ENCODE measurements around the gene MIF.
"Not testable (repeated sequence)": the region's sequence is repeated elsewhere in the genome, so short reads cannot be mapped to it uniquely, and the experiment has no call there.

The MIF gene

GRCh38 chr22:23877566-23877965, 16.6 kb upstream of the MIF start:
- DNase-seq: no peak

- no peak for DNase-seq
Measured at GRCh38 chr22:23878219-23878618, 16.0 kb upstream of the MIF start.

- DNase-seq: no peak
Measured at GRCh38 chr22:23882370-23882769, 11.8 kb upstream of the MIF start.

DNA sequence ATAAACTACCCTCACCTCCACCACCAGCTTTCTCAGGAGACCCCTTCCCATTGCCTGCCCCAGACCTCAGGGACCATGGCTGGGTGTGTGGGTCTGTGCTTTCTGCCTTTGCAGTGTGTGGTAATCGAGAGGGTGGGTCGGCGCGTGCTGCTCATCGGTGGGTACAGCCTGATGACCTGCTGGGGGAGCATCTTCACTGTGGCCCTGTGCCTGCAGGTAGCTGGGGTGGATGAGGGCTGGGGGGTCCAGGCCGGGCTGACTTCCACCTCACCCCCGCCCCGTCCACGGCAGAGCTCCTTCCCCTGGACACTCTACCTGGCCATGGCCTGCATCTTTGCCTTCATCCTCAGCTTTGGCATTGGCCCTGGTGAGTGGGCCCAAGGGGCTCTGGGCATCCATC, 10.5 kb upstream of the MIF start:
- no peak for DNase-seq

- no peak for DNase-seq
Measured at GRCh38 chr22:23884140-23884539, 10.0 kb upstream of the MIF start.

GRCh38 chr22:23888615-23889401, 5.4 kb upstream of the MIF start:
- DNase-seq: no peak

- no peak for DNase-seq
Measured at GRCh38 chr22:23889620-23890019, 4.6 kb upstream of the MIF start.

GRCh38 chr22:23891726-23892125, 2.5 kb upstream of the MIF start:
- DNase-seq: no peak

DNA sequence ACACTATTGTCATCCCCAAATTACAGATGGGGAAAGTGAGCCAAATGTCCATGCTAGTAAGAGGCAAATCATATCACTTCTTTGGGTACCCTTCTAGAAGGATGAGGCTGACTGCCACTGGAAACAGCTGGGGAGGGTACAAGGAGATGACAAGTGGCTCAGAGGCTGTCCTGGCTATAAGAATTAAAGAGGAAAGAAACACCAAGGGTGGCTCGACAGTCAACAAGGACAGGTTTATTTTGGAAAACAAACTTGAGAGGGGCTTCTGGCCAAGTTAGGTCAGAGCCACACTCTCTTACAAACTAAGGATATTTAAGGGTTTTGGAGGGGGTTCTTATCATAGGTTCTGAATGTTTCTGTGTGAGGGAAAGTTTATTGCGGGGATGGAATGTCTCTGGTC, 2.1 kb upstream of the MIF start:
- DNase-seq: no peak

- DNase-seq: no peak
Measured at GRCh38 chr22:23892706-23893105, 1.5 kb upstream of the MIF start.

DNA sequence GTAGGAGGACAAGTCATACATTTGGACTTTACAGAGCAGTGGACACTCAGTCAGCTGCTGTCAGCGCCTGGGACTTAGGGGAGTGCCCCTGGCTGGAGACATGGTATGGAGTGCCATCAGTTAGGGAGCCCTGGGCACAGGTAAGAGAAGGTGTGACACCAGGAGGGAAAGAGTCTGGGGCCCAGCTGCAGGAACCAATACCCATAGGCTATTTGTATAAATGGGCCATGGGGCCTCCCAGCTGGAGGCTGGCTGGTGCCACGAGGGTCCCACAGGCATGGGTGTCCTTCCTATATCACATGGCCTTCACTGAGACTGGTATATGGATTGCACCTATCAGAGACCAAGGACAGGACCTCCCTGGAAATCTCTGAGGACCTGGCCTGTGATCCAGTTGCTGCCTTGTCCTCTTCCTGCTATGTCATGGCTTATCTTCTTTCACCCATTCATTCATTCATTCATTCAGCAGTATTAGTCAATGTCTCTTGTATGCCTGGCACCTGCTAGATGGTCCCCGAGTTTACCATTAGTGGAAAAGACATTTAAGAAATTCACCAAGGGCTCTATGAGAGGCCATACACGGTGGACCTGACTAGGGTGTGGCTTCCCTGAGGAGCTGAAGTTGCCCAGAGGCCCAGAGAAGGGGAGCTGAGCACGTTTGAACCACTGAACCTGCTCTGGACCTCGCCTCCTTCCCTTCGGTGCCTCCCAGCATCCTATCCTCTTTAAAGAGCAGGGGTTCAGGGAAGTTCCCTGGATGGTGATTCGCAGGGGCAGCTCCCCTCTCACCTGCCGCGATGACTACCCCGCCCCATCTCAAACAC, 850 bp upstream of the MIF start:
- DNase-seq: no peak

GRCh38 chr22:23894710-23895598, 771 bp downstream of the MIF start:
- peak; percentile 47 for DNase-seq

GRCh38 chr22:23895599-23896144, 1.5 kb downstream of the MIF start:
- no peak for DNase-seq

GRCh38 chr22:23896166-23896522, 2.0 kb downstream of the MIF start:
- DNase-seq: no peak

- no peak for DNase-seq
Measured at GRCh38 chr22:23896523-23897186, 2.5 kb downstream of the MIF start.

GRCh38 chr22:23897320-23897719, 3.1 kb downstream of the MIF start:
- no peak for DNase-seq

- DNase-seq: no peak
Measured at GRCh38 chr22:23898006-23898974, 4.1 kb downstream of the MIF start.

DNA sequence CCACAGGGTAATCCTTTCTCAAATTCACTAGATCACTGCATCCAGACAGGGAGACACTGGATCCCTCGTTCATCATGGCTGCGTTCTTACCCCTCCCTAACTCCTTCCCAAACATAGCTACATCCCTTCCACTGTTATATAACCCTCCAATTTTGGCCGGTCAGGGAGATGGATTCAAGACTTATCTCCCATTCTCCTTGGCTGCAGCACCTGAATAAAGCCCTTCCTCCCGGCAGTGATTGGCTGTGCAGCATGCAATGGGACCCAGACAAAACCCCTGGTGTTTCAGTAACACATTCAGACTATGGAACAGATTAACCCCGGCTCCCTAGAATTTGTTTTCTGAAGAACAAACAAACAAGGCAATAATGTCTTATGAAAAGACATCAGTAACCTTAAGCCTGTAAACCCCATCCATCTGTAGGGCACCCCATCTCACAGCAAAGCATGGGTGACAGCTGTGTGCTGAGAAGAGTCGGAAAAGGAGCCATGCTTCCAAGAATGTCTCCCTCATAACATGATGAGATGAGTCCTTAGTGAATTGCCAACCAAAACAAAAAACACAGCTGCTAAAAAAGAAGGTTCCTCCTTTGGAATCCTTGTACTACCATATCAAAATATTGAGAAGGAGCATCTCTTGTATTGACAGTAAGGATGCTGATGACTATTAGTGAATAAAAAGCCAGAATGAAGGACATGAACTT, 5.0 kb downstream of the MIF start:
- no peak for DNase-seq

DNA sequence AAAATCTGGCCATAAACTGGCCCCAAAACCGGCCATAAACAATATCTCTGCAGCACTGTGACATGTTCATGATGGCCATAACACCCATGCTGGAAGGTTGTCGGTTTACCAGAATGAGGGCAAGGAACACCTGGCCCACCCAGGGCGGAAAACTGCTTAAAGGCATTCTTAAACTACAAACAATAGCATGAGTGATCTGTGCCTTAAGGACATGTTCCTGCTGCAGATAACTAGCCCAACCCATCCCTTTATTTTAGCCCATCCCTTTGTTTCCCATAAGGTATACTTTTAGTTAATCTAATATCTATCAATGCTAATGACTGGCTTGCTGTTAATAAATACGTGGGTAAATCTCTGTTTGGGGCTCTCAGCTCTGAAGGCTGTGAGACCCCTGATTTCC, 6.0 kb downstream of the MIF start:
- not testable (repeated sequence) for DNase-seq

DNA sequence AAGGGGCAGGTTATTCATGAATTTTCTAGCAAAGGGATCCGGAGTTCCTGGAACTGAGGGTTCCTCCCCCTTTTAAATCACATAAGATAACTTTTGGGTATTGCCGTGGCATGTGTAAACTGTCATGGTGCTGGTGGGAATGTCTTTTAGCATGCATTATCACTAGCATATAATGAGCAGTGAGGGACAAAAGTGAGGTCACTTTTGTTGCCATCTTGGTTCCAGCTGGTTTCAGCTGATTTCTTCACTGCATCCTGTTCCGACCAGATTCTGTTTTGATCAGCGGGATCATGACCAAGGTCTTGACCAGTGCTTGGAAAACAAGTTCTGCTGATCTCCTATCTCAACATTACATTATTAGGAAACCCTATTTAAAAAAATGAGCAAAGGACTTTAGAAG, 7.4 kb downstream of the MIF start:
- DNase-seq: no peak

Data from effector CD4-positive, alpha-beta T cell (primary cell).